DMS 273 (cell line): Measurements from ENCODE around the gene APOLD1.
"Not testable (repeated sequence)": the region's sequence is repeated elsewhere in the genome, so short reads cannot be mapped to it uniquely, and the experiment has no call there.

Experiments used
- DNase-seq: peaks from one replicate; lab custom pipeline; 2025; ENCODE audit not compliant: unreplicated experiment; lab: John Stamatoyannopoulos, UW

The APOLD1 gene

DNA sequence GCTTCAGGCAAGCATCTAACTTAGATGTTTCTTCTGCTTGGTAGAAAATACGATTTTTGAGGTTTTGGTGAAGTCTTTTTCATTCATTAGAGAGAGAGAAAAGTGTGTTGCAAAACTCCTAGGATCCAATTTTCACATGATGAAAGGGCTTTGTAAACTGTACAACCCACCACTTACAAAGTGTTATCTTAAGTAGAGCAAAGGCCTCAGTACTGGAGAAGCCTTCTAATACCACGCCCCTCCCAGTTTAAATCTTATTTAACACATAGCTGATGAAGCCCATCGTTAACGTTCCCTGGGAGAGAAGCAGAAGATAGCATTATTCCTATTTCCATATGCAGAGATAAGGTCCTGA is 869 bp downstream of the APOLD1 start:
- DNase-seq = no peak

DNA sequence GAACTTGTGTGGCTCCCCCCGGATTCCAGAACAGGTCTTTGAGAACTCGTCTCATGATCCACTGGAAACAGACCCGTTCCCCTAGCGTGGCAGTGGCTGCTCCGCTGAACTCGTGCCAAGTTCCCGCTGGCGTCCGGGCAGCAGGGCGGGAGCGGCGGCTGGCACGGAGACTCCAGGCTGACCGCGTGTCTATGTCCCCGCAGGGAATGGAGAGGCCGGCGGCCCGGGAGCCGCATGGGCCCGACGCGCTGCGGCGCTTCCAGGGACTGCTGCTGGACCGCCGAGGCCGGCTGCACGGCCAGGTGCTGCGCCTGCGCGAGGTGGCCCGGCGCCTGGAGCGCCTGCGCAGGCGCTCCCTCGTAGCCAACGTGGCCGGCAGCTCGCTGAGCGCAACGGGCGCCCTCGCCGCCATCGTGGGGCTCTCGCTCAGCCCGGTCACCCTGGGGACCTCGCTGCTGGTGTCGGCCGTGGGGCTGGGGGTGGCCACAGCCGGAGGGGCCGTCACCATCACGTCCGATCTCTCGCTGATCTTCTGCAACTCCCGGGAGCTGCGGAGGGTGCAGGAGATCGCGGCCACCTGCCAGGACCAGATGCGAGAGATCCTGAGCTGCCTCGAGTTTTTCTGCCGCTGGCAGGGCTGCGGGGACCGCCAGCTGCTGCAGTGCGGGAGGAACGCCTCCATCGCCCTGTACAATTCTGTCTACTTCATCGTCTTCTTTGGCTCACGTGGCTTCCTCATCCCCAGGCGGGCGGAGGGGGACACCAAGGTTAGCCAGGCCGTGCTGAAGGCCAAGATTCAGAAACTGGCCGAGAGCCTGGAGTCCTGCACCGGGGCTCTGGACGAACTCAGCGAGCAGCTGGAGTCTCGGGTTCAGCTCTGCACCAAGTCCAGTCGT is 1.5 kb downstream of the APOLD1 start:
- peak; percentile 87 for DNase-seq

DNA sequence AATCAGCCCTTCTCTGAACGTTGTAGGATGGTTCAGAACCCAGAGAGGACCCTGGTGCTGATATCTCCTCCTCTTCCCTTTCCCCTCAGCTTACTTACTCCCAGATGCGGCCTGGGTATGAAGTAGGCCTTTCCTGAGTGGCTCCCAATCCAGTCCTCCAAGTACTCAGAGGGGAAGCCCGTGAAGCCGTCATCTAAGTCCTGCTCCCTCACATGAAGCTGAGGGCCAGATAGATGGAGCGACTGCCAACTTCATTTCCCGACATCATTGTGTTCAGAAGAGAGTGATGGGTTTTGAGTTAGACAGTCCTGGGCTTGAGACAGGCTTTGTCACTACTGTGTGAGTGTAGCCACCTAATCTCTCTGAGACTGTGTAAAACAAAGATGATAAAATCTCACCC is 2.7 kb downstream of the APOLD1 start:
- DNase-seq = no peak

DNA sequence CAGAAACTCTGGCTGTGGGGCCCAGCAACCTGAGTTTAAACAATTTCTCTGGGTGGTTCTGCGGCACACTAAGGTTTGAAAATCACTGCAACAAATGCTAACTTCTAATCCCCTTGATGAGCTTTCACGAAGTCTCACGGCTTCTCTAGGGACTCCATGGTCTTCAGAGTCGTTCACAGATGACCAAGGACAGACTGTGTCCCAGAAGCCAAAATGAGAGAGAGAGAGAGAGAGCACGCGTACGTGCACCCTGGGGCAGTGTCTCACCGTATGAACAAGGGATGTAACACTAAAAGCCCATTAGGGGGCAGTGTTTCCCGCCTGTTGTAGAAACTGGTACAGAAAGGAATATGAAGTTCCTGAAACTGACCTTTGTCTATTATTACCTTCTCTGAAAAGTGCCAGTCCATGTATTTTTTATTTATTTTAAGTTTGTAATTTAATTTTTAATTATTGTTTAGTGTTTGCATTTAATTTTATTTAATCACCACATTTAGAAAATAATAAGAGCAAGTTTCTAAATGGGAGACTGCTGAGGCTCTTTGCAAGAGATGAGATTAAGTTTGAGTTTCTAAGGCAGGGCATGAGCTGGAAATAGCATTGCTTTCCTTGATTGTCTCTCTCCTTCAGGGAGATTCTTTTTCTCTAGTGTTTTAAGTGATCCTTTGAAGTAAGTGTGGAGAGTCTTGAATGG is 3.4 kb downstream of the APOLD1 start:
- peak; percentile 88 for DNase-seq

DNA sequence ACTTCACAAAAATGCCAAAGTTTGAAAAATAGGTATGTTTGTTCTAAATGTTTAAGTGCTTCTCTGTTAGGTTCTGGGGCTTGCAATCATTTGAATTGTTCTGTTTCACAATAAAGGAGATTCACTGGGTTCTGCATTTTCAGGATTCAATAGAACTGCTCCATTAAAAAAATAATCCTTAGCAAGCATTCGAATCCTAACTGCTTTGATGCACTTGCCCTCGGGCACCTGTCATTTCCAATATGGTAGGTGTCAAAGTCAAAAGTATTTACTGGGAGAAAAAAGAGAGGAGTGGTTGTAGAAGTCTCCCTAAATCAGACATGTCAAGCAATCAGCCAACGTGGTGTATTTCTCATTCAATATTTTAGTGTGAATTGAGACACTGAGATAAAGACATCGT is 5.5 kb downstream of the APOLD1 start:
- no peak for DNase-seq

DNA sequence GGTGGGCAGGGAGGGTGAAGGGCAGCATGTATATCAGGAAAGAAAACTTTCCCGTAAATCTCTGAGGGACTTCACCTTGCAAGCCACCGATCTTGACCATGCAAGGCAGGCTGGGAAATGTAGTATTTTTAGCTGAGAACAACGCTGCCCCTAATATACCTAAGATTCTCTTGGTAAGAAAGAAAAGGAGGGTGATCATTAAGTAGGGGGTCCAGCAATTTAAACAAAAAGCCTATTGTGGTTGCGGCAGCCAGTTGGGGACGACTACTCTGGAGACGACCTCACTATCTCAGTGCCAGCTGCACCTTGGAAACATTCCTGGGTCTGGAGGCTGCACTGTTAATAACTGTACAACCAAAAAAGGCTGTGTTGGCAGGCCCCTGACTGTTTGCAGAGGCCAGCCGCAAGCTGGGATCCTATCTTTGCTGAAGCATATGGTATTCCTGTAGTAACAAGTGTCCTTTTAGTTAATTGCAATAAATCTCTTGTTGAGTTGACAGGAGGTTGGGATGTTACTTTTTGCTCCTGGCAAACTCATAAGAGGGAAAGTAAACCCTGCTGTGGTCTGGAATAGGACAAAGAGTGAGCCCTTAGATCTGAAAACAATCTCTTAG is 6.4 kb downstream of the APOLD1 start:
- peak; percentile 91 for DNase-seq

DNA sequence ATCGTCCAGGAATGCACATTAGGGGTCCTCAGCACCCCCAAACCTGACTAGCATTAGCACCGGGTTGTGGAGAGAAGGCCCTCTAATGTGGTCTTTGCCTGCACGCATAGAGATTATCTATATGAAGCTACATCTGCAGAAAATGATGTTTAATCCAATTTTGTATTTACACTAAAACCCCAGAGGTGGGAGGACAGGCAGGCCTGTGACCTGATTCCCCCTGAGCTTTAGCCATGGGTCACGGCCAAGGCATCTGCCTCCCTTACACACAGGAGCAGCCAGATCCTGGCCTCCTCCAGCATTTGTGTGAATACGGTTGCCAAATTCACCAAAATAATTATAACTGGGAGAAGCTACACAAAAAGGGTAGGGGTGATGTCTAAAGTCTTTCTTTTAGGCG is 7.0 kb downstream of the APOLD1 start:
- peak; percentile 41 for DNase-seq

DNA sequence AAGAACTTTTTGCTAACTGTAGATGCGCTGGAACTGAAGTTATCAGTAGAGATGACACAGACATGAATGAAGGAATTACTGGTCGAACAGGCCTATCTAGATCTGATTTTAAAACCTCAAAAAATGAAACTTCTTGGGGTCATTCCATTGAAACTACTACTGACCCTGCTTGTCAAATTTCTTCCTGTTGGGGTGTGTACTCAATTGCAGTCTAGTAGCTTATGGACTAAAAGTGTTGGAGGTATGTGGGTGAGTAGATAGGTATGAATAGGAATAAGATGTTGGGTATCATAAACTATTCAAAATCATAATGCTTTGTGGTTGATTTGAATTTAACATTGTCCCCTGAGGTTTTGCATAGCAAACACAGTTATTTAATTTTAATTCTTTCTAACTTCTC is 9.2 kb downstream of the APOLD1 start:
- DNase-seq = no peak

DNA sequence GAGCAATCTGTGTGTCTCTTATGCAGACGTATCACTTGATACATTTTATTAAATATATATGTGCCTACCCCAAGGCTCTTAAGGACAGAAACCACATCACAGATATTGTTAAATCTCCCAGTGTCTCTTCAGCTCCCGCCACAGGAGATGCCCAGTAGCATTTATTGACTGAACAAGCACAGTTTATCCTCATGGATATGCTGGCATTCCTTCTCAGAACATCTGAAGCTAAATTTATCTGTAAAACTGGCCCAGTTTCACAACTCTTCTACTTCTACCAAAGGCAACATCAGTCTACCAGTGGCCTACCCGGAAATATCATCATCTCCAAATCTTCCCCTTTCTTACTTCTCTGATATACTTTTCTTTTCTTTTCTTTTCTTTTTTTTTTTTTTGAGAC is 10.7 kb downstream of the APOLD1 start:
- DNase-seq = no peak

DNA sequence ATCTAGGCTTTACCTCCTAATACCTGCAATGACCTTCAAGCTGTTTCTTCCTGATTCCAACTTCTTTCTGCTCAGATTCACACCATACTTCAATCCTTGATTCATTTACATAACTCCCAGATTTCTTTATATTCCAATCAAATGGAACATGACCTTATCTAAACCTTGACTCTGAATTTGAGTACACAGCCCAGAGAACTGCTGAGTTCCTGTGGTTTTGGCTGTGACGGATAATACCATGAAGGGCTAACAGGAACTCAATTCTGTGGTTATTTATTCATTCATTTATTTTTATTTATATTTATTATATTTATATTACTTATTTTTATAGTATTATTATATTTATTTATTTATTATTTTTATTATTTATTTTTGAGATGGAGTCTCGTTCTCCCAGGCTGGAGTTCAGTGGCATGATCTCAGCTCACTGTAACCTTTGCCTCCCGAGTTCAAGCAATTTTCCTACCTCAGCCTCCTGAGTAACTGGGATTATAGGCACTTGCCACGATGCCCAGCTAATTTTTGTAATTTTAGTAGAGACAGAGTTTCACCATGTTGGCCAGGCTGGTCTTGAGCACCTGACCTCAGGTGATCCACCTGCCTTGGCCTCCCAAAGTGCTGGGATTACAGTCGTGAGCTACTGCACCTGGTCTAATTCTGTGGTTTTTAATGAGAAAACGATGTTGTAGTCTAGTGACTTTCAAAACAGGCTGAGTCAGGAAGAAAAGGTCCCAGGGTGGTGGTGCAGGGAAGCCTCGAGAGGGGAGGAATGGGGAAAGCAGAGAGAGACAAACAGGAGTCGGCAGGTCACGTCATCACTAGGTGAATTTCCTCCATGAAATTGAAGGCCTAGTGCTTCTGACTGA is 11.7 kb downstream of the APOLD1 start:
- no peak for DNase-seq

DNA sequence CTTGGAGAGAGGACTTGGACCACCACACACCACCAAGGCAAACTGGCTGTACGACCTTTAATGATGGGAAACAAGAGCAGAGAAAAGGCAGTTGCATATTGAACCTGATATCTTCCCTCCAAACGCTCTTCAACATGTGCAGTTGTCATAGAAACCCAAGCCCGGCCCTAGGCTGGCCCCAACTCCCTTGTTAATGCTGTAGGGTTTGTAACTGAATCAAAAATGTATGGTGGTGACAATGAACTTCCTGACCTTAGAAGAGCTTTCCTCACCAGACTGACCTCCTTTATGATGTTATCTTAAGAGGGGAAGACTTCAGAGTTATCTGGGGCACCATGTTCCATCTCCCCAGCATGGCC is 12.3 kb downstream of the APOLD1 start:
- DNase-seq = peak; percentile 11

DNA sequence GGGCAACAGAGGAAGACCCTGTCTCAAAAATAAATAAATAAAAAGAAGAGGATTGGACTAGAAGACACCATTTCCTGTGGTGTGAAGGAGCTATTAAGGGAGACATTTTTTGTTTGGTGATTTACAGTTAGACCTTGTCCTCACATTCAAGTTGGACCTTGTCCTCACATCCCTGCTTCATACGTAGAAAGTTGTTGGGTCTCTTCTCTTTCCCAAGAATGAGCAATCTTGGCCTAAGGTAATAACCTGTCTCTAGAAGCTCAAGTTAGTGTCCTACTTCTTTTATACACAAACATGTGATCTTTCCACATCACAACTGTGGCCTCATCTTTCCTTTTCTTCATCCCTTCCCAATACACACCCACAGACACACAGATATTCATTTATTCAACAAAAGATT is 13.0 kb downstream of the APOLD1 start:
- DNase-seq = no peak

DNA sequence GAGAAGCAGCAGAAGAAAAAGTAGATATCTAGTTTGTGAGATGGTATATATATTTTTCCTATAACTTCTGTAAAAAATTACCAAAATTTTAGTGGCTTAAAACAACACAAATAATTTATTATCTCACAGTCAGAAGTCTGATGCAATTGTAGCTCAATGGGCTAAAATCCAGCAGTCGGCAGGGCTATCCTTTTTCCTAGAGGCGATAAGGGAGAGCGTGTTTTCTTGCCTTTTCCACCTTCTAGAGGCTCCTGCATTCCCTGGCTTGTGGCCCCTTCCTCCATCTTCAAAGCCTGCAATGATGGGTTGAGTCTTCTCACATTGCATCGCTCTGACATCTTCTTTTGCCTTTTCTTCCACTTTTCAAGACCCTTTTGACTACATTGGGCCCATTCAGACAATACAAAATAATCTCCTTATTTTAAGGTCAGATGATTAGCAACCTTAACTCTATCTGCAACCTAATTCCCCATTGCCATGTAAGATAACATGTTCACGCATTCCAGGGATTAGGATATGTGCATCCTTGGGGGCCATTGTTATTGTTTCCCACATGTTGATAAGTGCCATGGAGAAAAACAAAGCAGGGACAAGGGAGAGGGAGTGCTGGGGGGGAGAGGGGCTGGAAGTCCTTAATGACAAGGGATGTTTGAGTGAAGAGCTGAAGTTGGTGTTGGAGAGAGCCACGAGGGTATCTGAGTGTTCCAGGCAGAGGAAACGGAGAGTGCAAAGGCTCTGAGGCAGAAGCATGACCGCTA is 13.9 kb downstream of the APOLD1 start:
- no peak for DNase-seq

DNA sequence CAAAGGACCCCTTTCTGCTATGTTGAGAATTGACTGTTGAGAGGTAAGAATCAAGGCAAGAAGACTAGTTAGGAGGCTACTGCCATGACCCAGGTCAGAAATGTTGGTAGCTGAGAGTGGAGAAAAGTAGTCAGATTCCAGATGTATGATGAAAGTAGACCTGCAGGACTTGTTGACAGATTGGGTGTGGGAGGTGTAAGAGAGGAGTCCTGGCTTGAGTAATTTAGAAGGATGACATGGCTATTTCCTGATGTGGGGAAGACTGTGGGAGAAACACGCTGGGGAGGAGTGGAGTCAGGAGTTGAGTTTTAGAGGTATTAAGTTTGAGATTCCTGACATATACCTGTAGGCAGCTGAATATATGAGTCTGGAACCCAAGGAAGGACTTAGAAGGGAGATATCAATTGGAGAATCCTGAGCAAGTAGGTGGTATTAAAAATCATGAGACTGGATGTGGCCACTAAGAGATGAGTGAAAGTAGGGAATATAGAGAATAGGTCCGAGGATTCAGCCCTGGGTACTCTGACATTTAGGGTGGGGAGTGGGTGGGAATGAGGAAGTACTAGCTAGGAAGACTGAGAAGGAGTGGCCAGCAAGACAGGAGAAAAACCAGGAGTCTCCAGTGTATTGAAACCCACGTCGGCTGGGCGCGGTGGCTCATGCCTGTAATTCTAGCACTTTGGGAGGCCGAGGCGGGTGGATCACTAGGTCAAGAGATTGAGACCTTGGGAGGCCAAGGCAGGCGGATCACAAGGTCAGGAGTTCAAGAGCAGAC is 15.1 kb downstream of the APOLD1 start:
- DNase-seq = no peak

DNA sequence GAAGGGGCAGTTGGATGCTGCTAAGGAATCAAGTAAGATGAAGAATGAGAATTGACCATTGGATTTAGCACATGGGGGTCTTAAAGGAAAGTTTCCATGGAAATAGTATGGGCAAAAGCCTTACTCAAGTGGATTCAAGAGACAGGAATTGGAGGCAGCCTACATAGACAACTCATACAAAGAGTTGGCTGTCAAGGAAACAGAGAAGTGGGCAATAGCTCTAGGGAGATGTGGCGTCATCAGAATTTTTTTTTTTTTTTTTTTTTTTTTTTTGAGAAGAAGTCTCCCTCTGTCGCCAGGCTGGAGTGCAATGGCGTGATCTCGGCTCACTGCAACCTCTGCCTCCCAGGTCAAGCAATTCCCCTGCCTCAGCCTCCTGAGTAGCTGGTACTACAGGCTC is 16.2 kb downstream of the APOLD1 start:
- DNase-seq = not testable (repeated sequence)

DNA sequence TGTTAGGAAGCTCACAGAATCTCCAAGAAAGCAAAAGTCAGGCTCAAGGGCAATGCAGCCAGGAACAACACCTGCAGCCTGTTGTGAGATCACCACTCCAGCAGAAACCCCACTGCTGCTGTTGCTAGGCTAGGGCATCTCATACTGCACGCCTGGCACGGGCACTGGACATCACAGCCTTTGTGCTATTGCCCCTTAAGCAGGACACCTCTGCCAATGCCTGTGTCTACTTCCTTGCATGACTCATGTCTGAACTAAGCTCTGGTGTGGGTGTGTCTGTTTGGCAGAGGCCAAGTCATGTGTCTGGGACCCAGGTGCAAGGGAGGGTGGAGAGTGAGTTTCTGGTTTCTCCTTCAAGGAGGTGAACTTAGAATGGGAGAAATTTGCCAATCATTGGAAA is 17.7 kb downstream of the APOLD1 start:
- DNase-seq = peak; percentile 52

DNA sequence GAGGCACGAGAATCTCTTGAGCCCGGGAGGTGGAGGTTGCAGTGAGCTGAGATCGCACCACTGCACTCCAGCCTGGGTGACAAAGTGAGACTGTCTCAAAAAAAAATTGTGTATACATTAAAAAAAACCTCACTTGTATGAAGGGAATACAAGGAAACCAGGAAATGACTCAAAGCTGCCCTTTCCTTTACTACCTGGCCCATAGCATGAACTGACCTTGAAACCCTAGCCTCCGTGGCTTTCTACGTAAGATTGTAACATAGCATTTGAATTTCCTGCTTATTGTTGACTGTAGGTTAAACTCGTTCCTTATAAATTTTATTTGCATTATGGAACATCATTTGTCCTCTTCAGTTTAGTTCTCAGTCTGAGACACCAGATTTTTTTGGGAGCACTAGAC is 18.6 kb downstream of the APOLD1 start:
- DNase-seq = no peak

DNA sequence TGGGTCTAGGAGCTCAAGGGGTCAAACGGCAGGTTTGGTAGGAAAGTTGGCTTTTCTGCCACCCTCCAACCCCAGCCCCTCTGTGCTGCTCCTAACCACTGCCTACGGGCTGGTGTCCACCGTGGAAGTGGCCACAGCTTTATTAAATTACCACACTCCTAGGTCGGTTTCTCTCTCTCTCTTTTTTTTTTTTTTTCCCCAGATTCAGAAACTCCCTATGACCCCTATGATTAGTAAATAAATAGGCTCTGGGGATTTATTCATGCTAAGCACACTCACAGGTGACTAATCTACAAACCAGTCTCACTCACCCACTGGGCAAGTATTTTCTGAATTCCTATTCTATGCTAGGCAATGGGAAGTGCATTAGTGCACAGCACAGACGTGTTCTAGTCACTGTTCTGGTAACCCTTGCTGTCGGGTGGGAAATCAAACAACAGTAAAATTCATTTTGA is 19.0 kb downstream of the APOLD1 start:
- DNase-seq = no peak

DNA sequence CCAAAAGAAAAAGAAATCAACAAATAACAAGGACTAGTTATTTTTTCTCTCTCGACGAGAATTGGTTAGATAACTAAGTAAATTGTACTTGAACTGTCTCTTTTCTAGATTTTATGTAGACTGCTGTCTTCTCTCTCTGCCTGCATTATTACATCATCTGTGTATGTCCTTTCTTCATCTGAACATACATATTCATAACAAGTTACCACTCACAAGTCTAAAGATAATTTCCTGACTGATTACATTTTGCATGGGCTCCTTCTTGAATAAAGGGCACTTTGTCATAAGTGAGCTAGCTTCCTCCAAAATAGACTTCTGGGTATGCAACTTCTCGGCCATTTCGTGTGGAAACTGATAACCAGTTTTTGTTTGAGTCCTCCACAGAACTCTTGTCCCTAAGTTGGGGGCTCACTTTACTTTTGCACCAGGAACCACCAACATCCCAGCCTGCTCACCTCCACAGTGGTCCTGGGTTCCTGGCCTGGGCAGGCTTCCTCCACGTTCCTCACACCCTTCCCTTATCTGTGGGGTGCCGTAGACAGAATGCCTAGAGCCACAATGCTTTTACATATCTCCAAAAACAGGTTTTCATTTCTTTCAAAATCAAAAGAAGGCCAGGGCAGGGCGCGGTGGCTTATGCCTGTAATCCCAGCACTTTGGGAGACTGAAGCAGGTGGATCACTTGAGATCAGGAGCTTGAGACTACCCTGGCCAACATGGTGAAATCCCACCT is 21.5 kb downstream of the APOLD1 start:
- DNase-seq = no peak
